H9 (cell line): ENCODE measurements around the gene ERAS. TPM values are rescaled to one million over a fixed set of nuclear protein-coding genes. Genes with fewer than 3 reads are reported as not detected.
"Not testable (repeated sequence)": the region's sequence is repeated elsewhere in the genome, so short reads cannot be mapped to it uniquely, and the experiment has no call there.

ENCODE experiments used
- DNase-seq: peaks from one replicate; pipeline ENCODE4 v3.0.0-alpha.2; 2017
- H2AFZ ChIP-seq: one replicate; pipeline ENCODE4 v1.6.1; 2013; ENCODE audit warnings: mild to moderate bottlenecking, low read length, control low read depth, moderate library complexity
- H2AK5ac ChIP-seq: 2 replicates; pipeline ENCODE4 v1.6.1; 2013; ENCODE audit warnings: low read length, control low read depth, mixed read lengths; ENCODE audit not compliant: insufficient read length
- H2BK120ac ChIP-seq: one replicate; pipeline ENCODE4 v1.6.1; 2013; ENCODE audit warnings: low read depth, mild to moderate bottlenecking, low read length, control low read depth, inconsistent platforms; ENCODE audit not compliant: poor library complexity, severe bottlenecking
- H2BK12ac ChIP-seq: 2 replicates; pipeline ENCODE4 v1.6.1; 2013; ENCODE audit warnings: low read length, control low read depth, mixed read lengths, low read depth; ENCODE audit not compliant: insufficient read length
- H2BK15ac ChIP-seq: 2 replicates; pipeline ENCODE4 v1.6.1; 2013; ENCODE audit warnings: low read depth, low read length, control low read depth
- H2BK20ac ChIP-seq: one replicate; pipeline ENCODE4 v1.6.1; 2013; ENCODE audit warnings: low read depth, mild to moderate bottlenecking, low read length, control low read depth, inconsistent platforms; ENCODE audit not compliant: poor library complexity, severe bottlenecking
- H2BK5ac ChIP-seq: 2 replicates; pipeline ENCODE4 v1.6.1; 2013; ENCODE audit warnings: low read length, control low read depth, mixed read lengths; ENCODE audit not compliant: insufficient read length
- H3K14ac ChIP-seq: 2 replicates; pipeline ENCODE4 v1.6.1; 2013; ENCODE audit warnings: low read length, control low read depth; ENCODE audit not compliant: insufficient read depth
- H3K18ac ChIP-seq: 2 replicates; pipeline ENCODE4 v1.6.1; 2013; ENCODE audit warnings: low read depth, mild to moderate bottlenecking, mixed read lengths, low read length, control low read depth; ENCODE audit not compliant: insufficient read length
- H3K23ac ChIP-seq: 2 replicates; pipeline ENCODE4 v1.6.1; 2013; ENCODE audit warnings: low read length, control low read depth, mixed read lengths, low read depth; ENCODE audit not compliant: insufficient read length
- H3K23me2 ChIP-seq: 2 replicates; pipeline ENCODE4 v1.6.1; 2013; ENCODE audit warnings: low read depth, mild to moderate bottlenecking, mixed read lengths, low read length, control low read depth; ENCODE audit not compliant: insufficient read length, poor library complexity, severe bottlenecking
- H3K27ac ChIP-seq: 2 replicates; pipeline ENCODE4 v1.5.1; 2013; ENCODE audit warnings: low read length, control low read depth, mixed read lengths, low read depth; ENCODE audit not compliant: insufficient read length
- H3K27me3 ChIP-seq: 2 replicates; pipeline ENCODE4 v1.6.1; 2013; ENCODE audit warnings: low read length, control low read depth, inconsistent platforms; ENCODE audit not compliant: insufficient read depth
- H3K4ac ChIP-seq: 2 replicates; pipeline ENCODE4 v1.6.1; 2013; ENCODE audit warnings: low read depth, mild to moderate bottlenecking, control low read depth, inconsistent platforms, low read length, moderate library complexity
- H3K4me1 ChIP-seq: 2 replicates; pipeline ENCODE4 v1.6.1; 2013; ENCODE audit warnings: low read length, control low read depth, inconsistent platforms; ENCODE audit not compliant: insufficient read depth
- H3K4me2 ChIP-seq: 2 replicates; pipeline ENCODE4 v1.6.1; 2013; ENCODE audit warnings: low read length, control low read depth, mixed read lengths; ENCODE audit not compliant: insufficient read length, insufficient read depth
- H3K56ac ChIP-seq: 2 replicates; pipeline ENCODE4 v1.6.1; 2013; ENCODE audit warnings: low read depth, mild to moderate bottlenecking, mixed read lengths, low read length, control low read depth; ENCODE audit not compliant: insufficient read length
- H3K79me1 ChIP-seq: 2 replicates; pipeline ENCODE4 v1.6.1; 2013; ENCODE audit warnings: low read depth, mild to moderate bottlenecking, moderate library complexity, low read length, control low read depth, inconsistent platforms; ENCODE audit not compliant: insufficient read depth, poor library complexity, severe bottlenecking
- H3K79me2 ChIP-seq: 2 replicates; pipeline ENCODE4 v1.6.1; 2013; ENCODE audit warnings: low read length, control low read depth, inconsistent platforms; ENCODE audit not compliant: insufficient read depth
- H3K9ac ChIP-seq: 2 replicates; pipeline ENCODE4 v1.6.1; 2013; ENCODE audit warnings: low read length, control low read depth, mixed read lengths; ENCODE audit not compliant: insufficient read length; ENCODE audit errors: extremely low read depth
- H3K9me3 ChIP-seq: one replicate; pipeline ENCODE4 v1.6.1; 2013; ENCODE audit warnings: low read depth, low read length, inconsistent platforms; ENCODE audit not compliant: control insufficient read depth
- H3T11ph ChIP-seq: one replicate; pipeline ENCODE4 v1.6.1; 2013; ENCODE audit warnings: mild to moderate bottlenecking, low read length, control low read depth, inconsistent platforms
- H4K20me1 ChIP-seq: one replicate; pipeline ENCODE4 v1.6.1; 2013; ENCODE audit not compliant: control insufficient read depth, insufficient read length, insufficient read depth
- H4K5ac ChIP-seq: 2 replicates; pipeline ENCODE4 v1.6.1; 2013; ENCODE audit warnings: low read depth, mild to moderate bottlenecking, mixed read lengths, low read length, control low read depth; ENCODE audit not compliant: insufficient read length
- H4K8ac ChIP-seq: replicated peaks from 2 replicates; pipeline ENCODE4 v1.6.1; 2013; ENCODE audit warnings: low read length, control low read depth, mixed read lengths, low read depth; ENCODE audit not compliant: insufficient read length
- H4K91ac ChIP-seq: 2 replicates; pipeline ENCODE4 v1.6.1; 2013; ENCODE audit warnings: low read depth, mild to moderate bottlenecking, moderate library complexity, mixed read lengths, low read length, control low read depth; ENCODE audit not compliant: insufficient read length
- H3K27ac Mint-ChIP-seq, 3 experiments: 2 replicates in 2 of 3; 3 replicates in 1 of 3; pipeline ENCODE4 v1.8.0; 2020 to 2021; ENCODE audit warnings: mixed read lengths in 3 of 3, mild to moderate bottlenecking in 1 of 3, moderate library complexity in 1 of 3
- H3K27me3 Mint-ChIP-seq: 2 replicates; pipeline ENCODE4 v1.8.0; 2021; ENCODE audit warnings: low read depth, mild to moderate bottlenecking, moderate library complexity, mixed read lengths
- H3K36me3 Mint-ChIP-seq, 3 experiments: 2 replicates in 2 of 3; 3 replicates in 1 of 3; pipeline ENCODE4 v1.8.0; 2020 to 2021; ENCODE audit warnings: low read depth in 3 of 3, mixed read lengths in 3 of 3; ENCODE audit not compliant: insufficient read depth in 1 of 3
- H3K4me1 Mint-ChIP-seq, 2 experiments: 2 replicates each; pipeline ENCODE4 v1.8.0; 2020; ENCODE audit warnings: mixed read lengths in 2 of 2
- H3K4me3 Mint-ChIP-seq, 2 experiments: 2 replicates in 1 of 2; 3 replicates in 1 of 2; pipeline ENCODE4 v1.8.0; 2020 to 2021; ENCODE audit warnings: mild to moderate bottlenecking in 2 of 2, mixed read lengths in 2 of 2, moderate library complexity in 1 of 2
- H3K9me3 Mint-ChIP-seq, 2 experiments: 2 replicates in 1 of 2; 3 replicates in 1 of 2; pipeline ENCODE4 v1.8.0; 2020; ENCODE audit warnings: mild to moderate bottlenecking in 2 of 2, mixed read lengths in 2 of 2, moderate library complexity in 1 of 2
- WGBS: extraction: QIAGEN DNeasy Blood & Tissue Kit; methylation state at CpG from one replicate; pipeline ENCODE4 v1.1.7; 2013; ENCODE audit warnings: missing lambda C conversion rate, low lambda C conversion rate, mixed read lengths; ENCODE audit not compliant: insufficient read length; ENCODE audit errors: extremely low coverage; 5-methylcytosine and 5-hydroxymethylcytosine counted together
- total RNA-seq: library from RNA; stranded (reverse); gene quantifications from 2 replicates; pipeline ENCODE4 v1.2.1, GENCODE V29; 2021
- TF ChIP-seq, protein P1 (sequence below): fragments of 200-600 bp; sonication (generic); conservative IDR thresholded peaks from 3 replicates; pipeline ENCODE4 v1.8.0; 2021; ENCODE audit warnings: antibody characterized with exemption, mild to moderate bottlenecking

The ERAS gene
- total RNA-seq, 1 experiment from 2014 or later, result not detected

GRCh38 chrX:48818866-48819265 lies 7.4 kb upstream of the ERAS start:
- no peak overlapping the region for H4K91ac ChIP-seq
- H3K4ac ChIP-seq, result no peak overlapping the region
- no peak for DNase-seq
- H3K9me3 ChIP-seq, result peaks cover 29% of the 10 kb centered on the region
- no peak overlapping the region for H2BK120ac ChIP-seq
- peaks cover 59 to 80% of the 10 kb centered on the region in 2 experiments for H3K9me3 Mint-ChIP-seq
- no peak overlapping the region for H4K5ac ChIP-seq
- no peaks in the 10 kb centered on the region for H3K23me2 ChIP-seq
- H2AFZ ChIP-seq, result no peak overlapping the region
- H2BK20ac ChIP-seq, result no peak overlapping the region
- H3K4me1 ChIP-seq, result no peaks in the 10 kb centered on the region
- no peaks in the 10 kb centered on the region for H3K27me3 ChIP-seq
- no peak overlapping the region for H3K4me2 ChIP-seq
- H2BK5ac ChIP-seq, result no peak overlapping the region
- H3K27ac ChIP-seq, result no peak overlapping the region
- H4K8ac ChIP-seq, result no peak overlapping the region
- no peak overlapping the region for H3K23ac ChIP-seq
- H3K4me1 Mint-ChIP-seq, result no peaks in the 10 kb centered on the region
- H4K20me1 ChIP-seq, result no peaks in the 10 kb centered on the region
- no peak overlapping the region for H3K14ac ChIP-seq
- H3K36me3 Mint-ChIP-seq, result peaks cover 15 to 52% (median 49%) of the 10 kb centered on the region in 3 experiments
- H3K56ac ChIP-seq, result no peak overlapping the region
- H2AK5ac ChIP-seq, result no peak overlapping the region
- no peak overlapping the region for H3K18ac ChIP-seq
- WGBS, result no CpG with 5 or more reads among the region's 4 CpGs
- no peak overlapping the region for H2BK12ac ChIP-seq
- no peak overlapping the region for H3K9ac ChIP-seq
- H3K27ac Mint-ChIP-seq, result no peak overlapping the region
- peaks cover 3% of the 10 kb centered on the region for H3K27me3 Mint-ChIP-seq
- no peaks in the 10 kb centered on the region for H3K79me2 ChIP-seq
- no peaks in the 10 kb centered on the region for H3K79me1 ChIP-seq
- no peak overlapping the region for H3T11ph ChIP-seq
- H2BK15ac ChIP-seq, result no peak overlapping the region
- no peak overlapping the region for H3K4me3 Mint-ChIP-seq
- TF ChIP-seq, protein P1, sequence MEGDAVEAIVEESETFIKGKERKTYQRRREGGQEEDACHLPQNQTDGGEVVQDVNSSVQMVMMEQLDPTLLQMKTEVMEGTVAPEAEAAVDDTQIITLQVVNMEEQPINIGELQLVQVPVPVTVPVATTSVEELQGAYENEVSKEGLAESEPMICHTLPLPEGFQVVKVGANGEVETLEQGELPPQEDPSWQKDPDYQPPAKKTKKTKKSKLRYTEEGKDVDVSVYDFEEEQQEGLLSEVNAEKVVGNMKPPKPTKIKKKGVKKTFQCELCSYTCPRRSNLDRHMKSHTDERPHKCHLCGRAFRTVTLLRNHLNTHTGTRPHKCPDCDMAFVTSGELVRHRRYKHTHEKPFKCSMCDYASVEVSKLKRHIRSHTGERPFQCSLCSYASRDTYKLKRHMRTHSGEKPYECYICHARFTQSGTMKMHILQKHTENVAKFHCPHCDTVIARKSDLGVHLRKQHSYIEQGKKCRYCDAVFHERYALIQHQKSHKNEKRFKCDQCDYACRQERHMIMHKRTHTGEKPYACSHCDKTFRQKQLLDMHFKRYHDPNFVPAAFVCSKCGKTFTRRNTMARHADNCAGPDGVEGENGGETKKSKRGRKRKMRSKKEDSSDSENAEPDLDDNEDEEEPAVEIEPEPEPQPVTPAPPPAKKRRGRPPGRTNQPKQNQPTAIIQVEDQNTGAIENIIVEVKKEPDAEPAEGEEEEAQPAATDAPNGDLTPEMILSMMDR, result no peak

DNA sequence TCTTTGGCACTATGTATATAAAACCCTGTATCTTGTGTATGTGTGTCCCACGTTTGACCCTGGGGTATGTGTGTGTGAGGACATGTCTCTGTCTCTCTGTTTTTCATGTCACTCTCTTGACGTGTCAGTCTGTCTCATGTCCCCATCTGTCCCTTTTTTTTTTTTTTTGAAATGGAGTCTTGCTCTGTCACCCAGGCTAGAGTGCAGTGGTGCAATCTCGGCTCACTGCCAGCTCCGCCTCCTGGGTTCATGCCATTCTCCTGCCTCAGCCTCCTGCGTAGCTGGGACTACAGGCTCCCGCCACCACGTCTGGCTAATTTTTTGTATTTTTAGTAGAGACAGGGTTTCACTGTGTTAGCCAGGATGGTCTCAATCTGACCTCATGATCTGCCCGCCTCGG lies 6.9 kb upstream of the ERAS start:
- H4K91ac ChIP-seq, H4K8ac ChIP-seq, H3K27me3 ChIP-seq, H3K56ac ChIP-seq, H4K5ac ChIP-seq, H3K4me3 Mint-ChIP-seq, H3K79me1 ChIP-seq, H2BK5ac ChIP-seq, H2AK5ac ChIP-seq, H2BK15ac ChIP-seq, H3K4me2 ChIP-seq, H3K23me2 ChIP-seq, H2BK12ac ChIP-seq, H3K79me2 ChIP-seq, H3K9ac ChIP-seq, H3K27me3 Mint-ChIP-seq, H3K27ac ChIP-seq, H3K4ac ChIP-seq, H3K14ac ChIP-seq, H3K27ac Mint-ChIP-seq, H3T11ph ChIP-seq, H4K20me1 ChIP-seq, H2BK120ac ChIP-seq, H3K4me1 ChIP-seq, H3K23ac ChIP-seq, H3K18ac ChIP-seq, H3K4me1 Mint-ChIP-seq, DNase-seq, H2AFZ ChIP-seq, H2BK20ac ChIP-seq: not testable (repeated sequence)
- WGBS, result no CpG with 5 or more reads among the region's 9 CpGs
- Mint-ChIP-seq H3K36me3 (peaks cover 12 to 53% (median 49%) of the 10 kb centered on the region in 3 experiments), H3K9me3 (peaks cover 55 to 80% of the 10 kb centered on the region in 2 experiments)
- peaks cover 29% of the 10 kb centered on the region for H3K9me3 ChIP-seq
